Endothelial cell (in vitro differentiated cells): Measurements from ENCODE around the gene MECR. TPM values are rescaled to one million over a fixed set of nuclear protein-coding genes. Genes with fewer than 3 reads are reported as not detected.

Experiments used
- DNase-seq: peaks from one replicate; pipeline ENCODE4 v3.0.0; 2021; ENCODE audit warnings: low spot score
- H3K27ac Mint-ChIP-seq: one replicate; pipeline ENCODE4 v1.8.0; 2021; ENCODE audit warnings: mixed read lengths, inconsistent platforms; ENCODE audit not compliant: unreplicated experiment
- H3K27me3 Mint-ChIP-seq: one replicate; pipeline ENCODE4 v1.8.0; 2021; ENCODE audit warnings: mild to moderate bottlenecking, moderate library complexity, mixed read lengths, inconsistent platforms; ENCODE audit not compliant: unreplicated experiment
- H3K36me3 Mint-ChIP-seq: one replicate; pipeline ENCODE4 v1.8.0; 2021; ENCODE audit warnings: mild to moderate bottlenecking, low read depth, mixed read lengths, inconsistent platforms; ENCODE audit not compliant: unreplicated experiment
- H3K4me1 Mint-ChIP-seq: one replicate; pipeline ENCODE4 v1.8.0; 2021; ENCODE audit warnings: mild to moderate bottlenecking, mixed read lengths, inconsistent platforms; ENCODE audit not compliant: unreplicated experiment
- H3K4me3 Mint-ChIP-seq: one replicate; pipeline ENCODE4 v1.8.0; 2021; ENCODE audit warnings: mild to moderate bottlenecking, mixed read lengths, inconsistent platforms; ENCODE audit not compliant: unreplicated experiment
- H3K9me3 Mint-ChIP-seq: one replicate; pipeline ENCODE4 v1.8.0; 2021; ENCODE audit warnings: mixed read lengths, inconsistent platforms; ENCODE audit not compliant: unreplicated experiment
- CTCF ChIP-seq: fragments of 200-600 bp; sonication (generic); IDR thresholded peaks from one replicate; pipeline ENCODE4 v1.5.0; 2021; ENCODE audit warnings: antibody characterized with exemption; ENCODE audit not compliant: unreplicated experiment
- total RNA-seq: library from RNA; stranded (reverse); fragmentation: NEBNext Ultra II Directional; extraction: Animal tissue kit (Norgen Biotek cat#: 25700); gene quantifications from one replicate; pipeline ENCODE4 v1.2.1, GENCODE V29; 2021; ENCODE audit not compliant: unreplicated experiment

The MECR gene
- total RNA-seq, 1 donor from 2014 or later = 20.2 TPM

- H3K4me1 Mint-ChIP-seq = peaks cover 48% of the 10 kb centered on the region
- no peaks in the 10 kb centered on the region for H3K27me3 Mint-ChIP-seq
- H3K4me3 Mint-ChIP-seq = no peak overlapping the region
- peaks cover 13% of the 10 kb centered on the region for H3K36me3 Mint-ChIP-seq
- no peak for TF ChIP-seq CTCF
- H3K9me3 Mint-ChIP-seq = no peaks in the 10 kb centered on the region
- H3K27ac Mint-ChIP-seq = peak overlapping the region; percentile 83
- DNase-seq = no peak
These were observed 64.3 kb downstream of the MECR start for GRCh38 chr1:29166291-29166878.

GRCh38 chr1:29164588-29164987 lies 66.1 kb downstream of the MECR start:
- H3K4me1 Mint-ChIP-seq = peaks cover 47% of the 10 kb centered on the region
- DNase-seq = no peak
- H3K36me3 Mint-ChIP-seq = peaks cover 16% of the 10 kb centered on the region
- TF ChIP-seq CTCF = no peak
- no peaks in the 10 kb centered on the region for H3K9me3 Mint-ChIP-seq
- no peaks in the 10 kb centered on the region for H3K27me3 Mint-ChIP-seq
- H3K27ac Mint-ChIP-seq = peak overlapping the region; percentile 38
- no peak overlapping the region for H3K4me3 Mint-ChIP-seq

GRCh38 chr1:29162476-29163138 lies 68.1 kb downstream of the MECR start:
- no peak for TF ChIP-seq CTCF
- H3K36me3 Mint-ChIP-seq = peaks cover 15% of the 10 kb centered on the region
- H3K27me3 Mint-ChIP-seq = no peaks in the 10 kb centered on the region
- H3K4me3 Mint-ChIP-seq = peak overlapping the region; percentile 31
- no peak overlapping the region for H3K27ac Mint-ChIP-seq
- H3K9me3 Mint-ChIP-seq = no peaks in the 10 kb centered on the region
- H3K4me1 Mint-ChIP-seq = peaks cover 47% of the 10 kb centered on the region
- no peak for DNase-seq

- no peak for TF ChIP-seq CTCF
- Mint-ChIP-seq H3K27me3 (no peaks in the 10 kb centered on the region), H3K4me1 (peaks cover 44% of the 10 kb centered on the region), H3K9me3 (no peaks in the 10 kb centered on the region), H3K27ac (no peak overlapping the region), H3K36me3 (peaks cover 17% of the 10 kb centered on the region), H3K4me3 (no peak overlapping the region)
- DNase-seq = no peak
These were observed 68.7 kb downstream of the MECR start for GRCh38 chr1:29162025-29162424.

GRCh38 chr1:29159773-29160172 lies 71.0 kb downstream of the MECR start:
- no peak for DNase-seq
- no peak for TF ChIP-seq CTCF
- Mint-ChIP-seq H3K9me3 (no peaks in the 10 kb centered on the region), H3K4me1 (peaks cover 27% of the 10 kb centered on the region), H3K4me3 (no peak overlapping the region), H3K27me3 (no peaks in the 10 kb centered on the region), H3K27ac (no peak overlapping the region), H3K36me3 (peaks cover 15% of the 10 kb centered on the region)
